HG03097 (cell line): ENCODE results near the gene LMF1.
"Not testable (repeated sequence)": the region's sequence is repeated elsewhere in the genome, so short reads cannot be mapped to it uniquely, and the experiment has no call there.

Experiments
- ATAC-seq: cut with Tn5 transposase; IDR thresholded peaks from one replicate; pipeline ENCODE4 v1.9.1; 2021; ENCODE audit not compliant: unreplicated experiment, low FRiP score

The LMF1 gene

GRCh38 chr16:953818-954217, 17.0 kb downstream of the LMF1 start:
- not testable (repeated sequence) for ATAC-seq

- ATAC-seq: no peak
These were observed 18.5 kb downstream of the LMF1 start for GRCh38 chr16:952321-952720.

GRCh38 chr16:951660-952301, 19.0 kb downstream of the LMF1 start:
- ATAC-seq: no peak

- ATAC-seq: not testable (repeated sequence)
These were observed 19.8 kb downstream of the LMF1 start for GRCh38 chr16:950733-951573.

GRCh38 chr16:948767-949166, 22.0 kb downstream of the LMF1 start:
- ATAC-seq: not testable (repeated sequence)

GRCh38 chr16:947922-948303, 22.9 kb downstream of the LMF1 start:
- ATAC-seq: not testable (repeated sequence)

GRCh38 chr16:947255-947921, 23.4 kb downstream of the LMF1 start:
- no peak for ATAC-seq

- ATAC-seq: no peak
These were observed 24.8 kb downstream of the LMF1 start for GRCh38 chr16:946048-946395.

- ATAC-seq: no peak
These were observed 25.3 kb downstream of the LMF1 start for GRCh38 chr16:945271-946047.

- ATAC-seq: no peak
These were observed 26.8 kb downstream of the LMF1 start for GRCh38 chr16:943971-944370.

GRCh38 chr16:942436-943060, 28.2 kb downstream of the LMF1 start:
- ATAC-seq: no peak

- no peak for ATAC-seq
These were observed 30.8 kb downstream of the LMF1 start for GRCh38 chr16:939941-940340.

GRCh38 chr16:939311-939710, 31.5 kb downstream of the LMF1 start:
- ATAC-seq: no peak

- ATAC-seq: no peak
These were observed 32.0 kb downstream of the LMF1 start for GRCh38 chr16:938752-939151.

GRCh38 chr16:938136-938535, 32.6 kb downstream of the LMF1 start:
- ATAC-seq: no peak

GRCh38 chr16:937723-938122, 33.1 kb downstream of the LMF1 start:
- ATAC-seq: no peak

- no peak for ATAC-seq
These were observed 33.5 kb downstream of the LMF1 start for GRCh38 chr16:937311-937710.

GRCh38 chr16:935684-936083, 35.1 kb downstream of the LMF1 start:
- ATAC-seq: no peak

- ATAC-seq: no peak
These were observed 36.6 kb downstream of the LMF1 start for GRCh38 chr16:934178-934577.

GRCh38 chr16:933581-933980, 37.2 kb downstream of the LMF1 start:
- ATAC-seq: no peak
